Caco-2 (cell line): Measurements from ENCODE around the gene ASPG. TPM values are rescaled to one million over a fixed set of nuclear protein-coding genes. Genes with fewer than 3 reads are reported as not detected.

Experiments used
- BruUV-seq: library from RNA; stranded (reverse); fragments of 400-500 nt; replicated peaks from 2 replicates; lab custom pipeline; 2021; lab: Mats Ljungman, UMichigan
- CTCF ChIA-PET: fragments of 300-600 bp; sonication (Branson Sonifier 250); formaldehyde crosslinking; loops from one replicate; lab custom pipeline; 2022; ENCODE audit warnings: antibody characterized with exemption; lab: Charles Lee
- POLR2A ChIA-PET: fragments of 300-600 bp; sonication (Branson Sonifier 250); formaldehyde crosslinking; loops from one replicate; lab custom pipeline; 2022; ENCODE audit warnings: antibody characterized with exemption; lab: Charles Lee
- DNase-seq, 2 experiments: peaks; one replicate each; pipeline versions ENCODE4 v3.0.0 to v3.0.0-alpha.2; 2020 to 2022
- H3K27me3 ChIP-seq: replicated peaks from 2 replicates; pipeline ENCODE4 v1.6.0; 2011; ENCODE audit warnings: low read length; ENCODE audit not compliant: control insufficient read depth, insufficient read depth
- H3K36me3 ChIP-seq: 2 replicates; pipeline ENCODE4 v1.5.1; 2011; ENCODE audit warnings: low read length; ENCODE audit not compliant: control insufficient read depth, insufficient read depth
- H3K4me1 ChIP-seq: fragments of 250-450 bp; sonication (Bioruptor Pico); 2 replicates; pipeline ENCODE4 v1.5.1; 2020; ENCODE audit warnings: mild to moderate bottlenecking
- H3K4me3 ChIP-seq: 2 replicates; pipeline ENCODE4 v1.5.1; 2011; ENCODE audit warnings: low read depth, mild to moderate bottlenecking, control low read depth, low read length
- H3K9me3 ChIP-seq: fragments of 250-450 bp; sonication (Bioruptor Pico); 2 replicates; pipeline ENCODE4 v1.5.1; 2020; ENCODE audit warnings: mild to moderate bottlenecking, moderate library complexity
- H3K27ac Mint-ChIP-seq: one replicate; pipeline ENCODE4 v1.8.0; 2022; ENCODE audit warnings: mixed read lengths; ENCODE audit not compliant: unreplicated experiment
- H3K27me3 Mint-ChIP-seq: one replicate; pipeline ENCODE4 v1.8.0; 2022; ENCODE audit warnings: mixed read lengths; ENCODE audit not compliant: insufficient read depth, unreplicated experiment
- H3K36me3 Mint-ChIP-seq: one replicate; pipeline ENCODE4 v1.8.0; 2022; ENCODE audit warnings: mild to moderate bottlenecking, mixed read lengths; ENCODE audit not compliant: insufficient read depth, unreplicated experiment
- H3K4me1 Mint-ChIP-seq: one replicate; pipeline ENCODE4 v1.8.0; 2022; ENCODE audit warnings: low read depth, mixed read lengths; ENCODE audit not compliant: unreplicated experiment
- H3K4me3 Mint-ChIP-seq: one replicate; pipeline ENCODE4 v1.8.0; 2022; ENCODE audit warnings: mild to moderate bottlenecking, moderate library complexity, mixed read lengths; ENCODE audit not compliant: unreplicated experiment
- H3K9me3 Mint-ChIP-seq: one replicate; pipeline ENCODE4 v1.8.0; 2022; ENCODE audit warnings: mixed read lengths; ENCODE audit not compliant: unreplicated experiment
- CTCF ChIP-seq, 2 experiments: fragments of 200-600 bp in 1 of 2; IDR thresholded peaks; 1 replicate in 1 of 2; 2 replicates in 1 of 2; pipeline versions ENCODE4 v1.5.1 to v1.8.0; 2011 to 2022; ENCODE audit warnings: antibody characterized with exemption in 1 of 2, control low read depth in 1 of 2, inconsistent platforms in 1 of 2, low read depth in 1 of 2, low read length in 1 of 2, mild to moderate bottlenecking in 1 of 2, moderate library complexity in 1 of 2; ENCODE audit not compliant: insufficient read depth in 1 of 2, severe bottlenecking in 1 of 2, unreplicated experiment in 1 of 2
- intact Hi-C: fragments of 100-400 bp; cut with micrococcal nuclease; formaldehyde crosslinking; loops from one replicate; pipeline ENCODE4 v1.10.0; 2022; ENCODE audit not compliant: unreplicated experiment
- total RNA-seq: library from RNA; stranded (reverse); gene quantifications from 2 replicates; pipeline ENCODE4 v1.2.3, GENCODE V29; 2022

ASPG gene
- total RNA-seq, 1 experiment from 2014 or later, result not detected

DNA sequence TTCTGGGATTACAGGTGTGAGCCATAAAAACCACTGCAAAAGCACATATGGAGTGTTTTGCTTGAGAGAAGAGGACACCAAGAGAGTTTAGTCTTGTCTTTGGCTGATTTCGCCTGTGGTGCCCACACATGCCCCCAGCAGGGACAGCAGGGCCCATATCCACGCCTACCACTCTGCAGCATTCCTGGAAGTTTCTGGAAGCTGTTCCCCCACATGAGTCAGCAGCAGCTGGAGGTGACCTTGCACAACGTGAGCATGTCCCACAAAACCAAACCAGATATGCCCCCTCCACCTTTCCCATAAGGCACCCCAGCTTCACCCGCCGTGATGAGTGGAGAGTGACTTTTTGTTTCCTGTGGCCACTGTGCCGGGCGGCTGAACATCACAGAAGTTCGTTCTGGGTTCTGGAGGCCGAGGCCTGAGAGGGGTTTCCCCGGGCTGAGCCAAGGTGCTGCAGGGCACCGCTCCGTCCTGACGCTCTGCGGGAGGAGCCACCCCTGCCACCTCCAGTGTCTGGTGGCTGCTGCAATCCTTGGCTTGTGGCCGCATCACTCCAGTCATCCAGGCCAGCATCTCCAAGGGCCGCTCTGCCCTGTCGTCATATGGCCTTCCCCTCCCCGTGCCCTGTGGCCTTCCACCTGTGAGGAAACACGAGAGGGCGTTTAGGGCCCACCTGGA lies 4.7 kb downstream of the ASPG start:
- POLR2A ChIA-PET, result no interaction called here
- no peak for TF ChIP-seq CTCF (IDR thresholded peaks at IDR 0.05; ENCODE audit: insufficient read depth in 1 of 2, low read depth in 1 of 2, low read length in 1 of 2, severe bottlenecking in 1 of 2, unreplicated experiment in 1 of 2)
- Mint-ChIP-seq H3K4me3 (no peak overlapping the region), H3K27ac (no peak overlapping the region), H3K27me3 (no peaks in the 10 kb centered on the region), H3K4me1 (no peaks in the 10 kb centered on the region), H3K36me3 (no peaks in the 10 kb centered on the region), H3K9me3 (no peaks in the 10 kb centered on the region)
- BruUV-seq, result no TSS peak
- H3K4me3 ChIP-seq, result no peak overlapping the region
- H3K4me1 ChIP-seq, result no peaks in the 10 kb centered on the region
- CTCF ChIA-PET, result no interaction called here
- DNase-seq, result no peak
- no peaks in the 10 kb centered on the region for H3K36me3 ChIP-seq
- no peaks in the 10 kb centered on the region for H3K9me3 ChIP-seq
- intact Hi-C loops, result no loop called here
- H3K27me3 ChIP-seq, result no peaks in the 10 kb centered on the region

DNA sequence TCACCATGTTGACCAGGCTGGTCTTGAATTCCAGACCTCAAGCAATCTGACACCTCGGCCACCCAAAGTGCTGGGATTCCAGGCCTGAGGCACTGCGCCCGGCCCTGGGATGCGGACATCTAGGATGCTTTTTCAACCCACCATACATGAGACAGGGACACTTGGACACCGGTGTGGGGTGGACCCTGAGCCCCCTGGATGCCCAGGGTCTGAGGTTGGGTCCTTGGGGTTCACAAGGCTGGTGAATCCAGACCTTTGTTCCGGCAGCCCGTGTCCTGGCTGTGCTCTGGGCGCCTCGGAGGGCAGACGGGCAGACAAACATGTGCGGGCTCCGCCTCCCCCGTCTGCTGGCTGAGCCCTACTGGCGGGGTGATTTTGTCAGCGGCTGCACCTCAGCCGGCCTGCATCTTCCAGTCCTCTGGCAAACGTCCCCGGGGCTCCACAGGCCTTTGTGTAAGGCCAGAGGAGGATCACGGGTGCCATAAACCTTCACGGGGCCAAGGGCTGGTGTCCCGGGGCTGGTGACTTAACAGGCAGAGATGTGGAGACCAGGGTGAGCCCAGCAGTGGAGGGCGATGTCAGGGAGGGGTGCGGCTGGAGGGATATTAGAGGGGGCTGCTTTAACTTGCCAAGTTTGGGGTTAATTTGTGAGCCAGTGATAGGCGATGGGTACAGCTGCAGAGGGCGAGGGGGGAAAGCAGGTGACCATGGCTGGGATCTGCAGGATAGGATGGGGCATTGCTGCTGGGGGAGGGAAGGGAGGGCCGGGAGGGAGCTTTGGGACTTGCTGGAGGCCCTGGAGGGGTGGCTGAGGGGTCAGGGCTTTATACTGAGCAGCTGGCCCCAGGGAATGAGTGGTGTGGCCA lies 5.8 kb downstream of the ASPG start:
- Mint-ChIP-seq H3K4me3 (no peak overlapping the region), H3K36me3 (no peaks in the 10 kb centered on the region), H3K9me3 (no peaks in the 10 kb centered on the region), H3K27me3 (peaks cover 3% of the 10 kb centered on the region), H3K27ac (no peak overlapping the region), H3K4me1 (no peaks in the 10 kb centered on the region)
- no peaks in the 10 kb centered on the region for H3K9me3 ChIP-seq
- no peak overlapping the region for H3K4me3 ChIP-seq
- no TSS peak for BruUV-seq
- H3K27me3 ChIP-seq, result no peaks in the 10 kb centered on the region
- H3K36me3 ChIP-seq, result no peaks in the 10 kb centered on the region
- no peak for DNase-seq
- ChIA-PET CTCF (interaction anchor here (0.6 kb wide), 1 partner anchor 13 kb away, joined by 3 read pairs; no protein-coding TSS in a partner anchor), POLR2A (interaction anchor here (0.6 kb wide), 1 partner anchor 596 kb away, joined by 3 read pairs; no protein-coding TSS in a partner anchor)
- intact Hi-C loops, result no loop called here
- no peaks in the 10 kb centered on the region for H3K4me1 ChIP-seq
- no peak for TF ChIP-seq CTCF (IDR thresholded peaks at IDR 0.05; ENCODE audit: insufficient read depth in 1 of 2, low read depth in 1 of 2, low read length in 1 of 2, severe bottlenecking in 1 of 2, unreplicated experiment in 1 of 2)

GRCh38 chr14:104091927-104092771 lies 6.6 kb downstream of the ASPG start:
- Histone ChIP-seq H3K9me3 (no peaks in the 10 kb centered on the region), H3K4me3 (no peak overlapping the region), H3K4me1 (no peaks in the 10 kb centered on the region), H3K36me3 (no peaks in the 10 kb centered on the region), H3K27me3 (no peaks in the 10 kb centered on the region)
- ChIA-PET POLR2A (interaction anchor here (0.6 kb wide), 1 partner anchor 595 kb away, joined by 3 read pairs; no protein-coding TSS in a partner anchor), CTCF (interaction anchor here (1.4 kb wide), 1 partner anchor 15 kb away, joined by 5 read pairs; no protein-coding TSS in a partner anchor)
- TF ChIP-seq CTCF (IDR thresholded peaks at IDR 0.05; ENCODE audit: insufficient read depth in 1 of 2, low read depth in 1 of 2, low read length in 1 of 2, severe bottlenecking in 1 of 2, unreplicated experiment in 1 of 2), result no peak
- no peak overlapping the region for H3K27ac Mint-ChIP-seq
- H3K4me3 Mint-ChIP-seq, result no peak overlapping the region
- no TSS peak for BruUV-seq
- H3K27me3 Mint-ChIP-seq, result peaks cover 3% of the 10 kb centered on the region
- H3K9me3 Mint-ChIP-seq, result no peaks in the 10 kb centered on the region
- peaks cover 6% of the 10 kb centered on the region for H3K36me3 Mint-ChIP-seq
- no peak for DNase-seq
- intact Hi-C loops, result no loop called here
- no peaks in the 10 kb centered on the region for H3K4me1 Mint-ChIP-seq
